ENCODE measurements around the gene ZDHHC22. TPM values are rescaled to one million over a fixed set of nuclear protein-coding genes. Genes with fewer than 3 reads are reported as not detected.

The ZDHHC22 gene
- total RNA-seq, 1 experiment from 2014 or later: 0.46 TPM

DNA sequence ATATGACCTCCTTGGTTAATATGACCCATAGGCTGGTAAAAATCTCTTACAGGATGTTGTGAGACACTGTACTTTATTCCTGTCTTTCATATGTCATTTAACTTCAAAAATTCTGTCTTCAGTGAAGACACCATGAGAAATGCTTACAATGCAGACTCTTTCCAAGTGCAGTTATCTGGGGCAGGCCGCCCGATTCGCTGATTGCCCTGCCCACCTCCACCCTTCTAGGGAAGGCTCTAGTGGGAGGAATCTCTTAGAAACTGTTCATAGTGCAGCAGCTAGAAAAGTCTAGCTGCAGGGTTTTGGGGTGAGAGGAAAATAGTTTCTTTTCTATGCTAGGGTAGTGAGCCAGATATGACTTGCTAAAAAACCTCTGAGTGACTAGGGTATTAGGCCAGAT lies 58.5 kb downstream of the ZDHHC22 start:
- ATAC-seq (no peak), DNase-seq (ENCODE audit: low read depth, low spot score) (no peak)
- Histone ChIP-seq H3K36me3 (ENCODE audit: control insufficient read depth, insufficient read depth, low read length) (no peaks in the 10 kb centered on the region), H3K9me3 (ENCODE audit: control insufficient read depth, insufficient read depth, low read depth, low read length) (no peaks in the 10 kb centered on the region), H3K4me1 (ENCODE audit: control insufficient read depth, insufficient read depth, low read length) (no peaks in the 10 kb centered on the region), H3K27ac (ENCODE audit: low read length) (no peak overlapping the region), H3K4me3 (ENCODE audit: low read depth in 2 of 2, low read length in 2 of 2) (no peak overlapping the region), H3K27me3 (ENCODE audit: control insufficient read depth, insufficient read depth, low read length) (no peaks in the 10 kb centered on the region)
- intact Hi-C loops (cut with micrococcal nuclease; ENCODE audit: unreplicated experiment): no loop called here
- TF ChIP-seq POLR2AphosphoS5 (IDR thresholded peaks at IDR 0.05; ENCODE audit: low read depth, low read length): no peak
- TF ChIP-seq TCF7L2 (IDR thresholded peaks at IDR 0.05; ENCODE audit: low read depth, low read length): no peak
- no peak for TF ChIP-seq SIN3A (IDR thresholded peaks at IDR 0.05; ENCODE audit: borderline replicate concordance, insufficient read depth, low read depth, low read length)
- TF ChIP-seq, protein P1, sequence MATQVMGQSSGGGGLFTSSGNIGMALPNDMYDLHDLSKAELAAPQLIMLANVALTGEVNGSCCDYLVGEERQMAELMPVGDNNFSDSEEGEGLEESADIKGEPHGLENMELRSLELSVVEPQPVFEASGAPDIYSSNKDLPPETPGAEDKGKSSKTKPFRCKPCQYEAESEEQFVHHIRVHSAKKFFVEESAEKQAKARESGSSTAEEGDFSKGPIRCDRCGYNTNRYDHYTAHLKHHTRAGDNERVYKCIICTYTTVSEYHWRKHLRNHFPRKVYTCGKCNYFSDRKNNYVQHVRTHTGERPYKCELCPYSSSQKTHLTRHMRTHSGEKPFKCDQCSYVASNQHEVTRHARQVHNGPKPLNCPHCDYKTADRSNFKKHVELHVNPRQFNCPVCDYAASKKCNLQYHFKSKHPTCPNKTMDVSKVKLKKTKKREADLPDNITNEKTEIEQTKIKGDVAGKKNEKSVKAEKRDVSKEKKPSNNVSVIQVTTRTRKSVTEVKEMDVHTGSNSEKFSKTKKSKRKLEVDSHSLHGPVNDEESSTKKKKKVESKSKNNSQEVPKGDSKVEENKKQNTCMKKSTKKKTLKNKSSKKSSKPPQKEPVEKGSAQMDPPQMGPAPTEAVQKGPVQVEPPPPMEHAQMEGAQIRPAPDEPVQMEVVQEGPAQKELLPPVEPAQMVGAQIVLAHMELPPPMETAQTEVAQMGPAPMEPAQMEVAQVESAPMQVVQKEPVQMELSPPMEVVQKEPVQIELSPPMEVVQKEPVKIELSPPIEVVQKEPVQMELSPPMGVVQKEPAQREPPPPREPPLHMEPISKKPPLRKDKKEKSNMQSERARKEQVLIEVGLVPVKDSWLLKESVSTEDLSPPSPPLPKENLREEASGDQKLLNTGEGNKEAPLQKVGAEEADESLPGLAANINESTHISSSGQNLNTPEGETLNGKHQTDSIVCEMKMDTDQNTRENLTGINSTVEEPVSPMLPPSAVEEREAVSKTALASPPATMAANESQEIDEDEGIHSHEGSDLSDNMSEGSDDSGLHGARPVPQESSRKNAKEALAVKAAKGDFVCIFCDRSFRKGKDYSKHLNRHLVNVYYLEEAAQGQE (IDR thresholded peaks at IDR 0.05; ENCODE audit: insufficient read depth in 1 of 2, low read depth in 2 of 2, low read length in 1 of 2): no peak
- TF ChIP-seq, protein P2, sequence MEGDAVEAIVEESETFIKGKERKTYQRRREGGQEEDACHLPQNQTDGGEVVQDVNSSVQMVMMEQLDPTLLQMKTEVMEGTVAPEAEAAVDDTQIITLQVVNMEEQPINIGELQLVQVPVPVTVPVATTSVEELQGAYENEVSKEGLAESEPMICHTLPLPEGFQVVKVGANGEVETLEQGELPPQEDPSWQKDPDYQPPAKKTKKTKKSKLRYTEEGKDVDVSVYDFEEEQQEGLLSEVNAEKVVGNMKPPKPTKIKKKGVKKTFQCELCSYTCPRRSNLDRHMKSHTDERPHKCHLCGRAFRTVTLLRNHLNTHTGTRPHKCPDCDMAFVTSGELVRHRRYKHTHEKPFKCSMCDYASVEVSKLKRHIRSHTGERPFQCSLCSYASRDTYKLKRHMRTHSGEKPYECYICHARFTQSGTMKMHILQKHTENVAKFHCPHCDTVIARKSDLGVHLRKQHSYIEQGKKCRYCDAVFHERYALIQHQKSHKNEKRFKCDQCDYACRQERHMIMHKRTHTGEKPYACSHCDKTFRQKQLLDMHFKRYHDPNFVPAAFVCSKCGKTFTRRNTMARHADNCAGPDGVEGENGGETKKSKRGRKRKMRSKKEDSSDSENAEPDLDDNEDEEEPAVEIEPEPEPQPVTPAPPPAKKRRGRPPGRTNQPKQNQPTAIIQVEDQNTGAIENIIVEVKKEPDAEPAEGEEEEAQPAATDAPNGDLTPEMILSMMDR (IDR thresholded peaks at IDR 0.05): no peak
- CTCF ChIA-PET: no interaction called here
- in situ Hi-C loops (cut with HindIII; ENCODE audit: low pct_unique_long_range_greater_than_20kb, low sequenced_read_pairs): no loop called here
- POLR2A ChIA-PET: no interaction called here
- no TSS peak for BruUV-seq (replicated peaks)

DNA sequence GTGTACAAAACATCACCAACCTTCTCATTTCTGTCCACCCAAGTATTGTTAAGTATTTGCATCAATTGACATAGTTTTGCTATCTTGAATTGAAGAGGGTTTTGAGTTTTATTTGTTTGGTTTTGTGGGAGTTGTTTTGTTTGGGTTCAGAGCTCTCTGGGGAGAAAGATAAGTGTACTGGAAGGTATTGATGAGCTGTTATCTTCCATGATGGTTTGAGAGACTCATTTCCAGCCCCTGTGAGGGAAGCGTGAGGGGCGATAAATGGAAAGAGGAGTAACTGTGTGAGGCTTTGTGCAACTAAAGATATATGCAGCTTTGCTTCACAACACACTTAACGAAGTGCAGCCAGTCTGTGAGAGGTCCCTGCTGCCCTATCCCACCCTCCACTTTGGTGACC lies 59.2 kb downstream of the ZDHHC22 start:
- H3K9me3 ChIP-seq (ENCODE audit: control insufficient read depth, insufficient read depth, low read depth, low read length): no peaks in the 10 kb centered on the region
- H3K4me1 ChIP-seq (ENCODE audit: control insufficient read depth, insufficient read depth, low read length): no peaks in the 10 kb centered on the region
- intact Hi-C loops (cut with micrococcal nuclease; ENCODE audit: unreplicated experiment) (no loop called here), in situ Hi-C loops (cut with HindIII; ENCODE audit: low pct_unique_long_range_greater_than_20kb, low sequenced_read_pairs) (no loop called here)
- ChIA-PET CTCF (no interaction called here), POLR2A (no interaction called here)
- no peak overlapping the region for H3K27ac ChIP-seq (ENCODE audit: low read length)
- H3K36me3 ChIP-seq (ENCODE audit: control insufficient read depth, insufficient read depth, low read length): no peaks in the 10 kb centered on the region
- no peak for ATAC-seq
- no peak for DNase-seq (ENCODE audit: low read depth, low spot score)
- TF ChIP-seq TCF7L2 (IDR thresholded peaks at IDR 0.05; ENCODE audit: low read depth, low read length) (no peak), POLR2AphosphoS5 (IDR thresholded peaks at IDR 0.05; ENCODE audit: low read depth, low read length) (no peak), SIN3A (IDR thresholded peaks at IDR 0.05; ENCODE audit: borderline replicate concordance, insufficient read depth, low read depth, low read length) (no peak)
- TF ChIP-seq, protein P2 (IDR thresholded peaks at IDR 0.05): no peak
- TF ChIP-seq, protein P1 (IDR thresholded peaks at IDR 0.05; ENCODE audit: insufficient read depth in 1 of 2, low read depth in 2 of 2, low read length in 1 of 2): no peak
- BruUV-seq (replicated peaks): no TSS peak
- no peaks in the 10 kb centered on the region for H3K27me3 ChIP-seq (ENCODE audit: control insufficient read depth, insufficient read depth, low read length)
- no peak overlapping the region for H3K4me3 ChIP-seq (ENCODE audit: low read depth in 2 of 2, low read length in 2 of 2)

Other genes starting within 250 kb of the ZDHHC22 start
- gene IRF2BPL, start 113.1 kb downstream of the ZDHHC22 start, total RNA-seq (2021; ENCODE audit: unreplicated experiment): 83.3 TPM
- 20.3 TPM for gene CIPC, start 43.5 kb downstream of the ZDHHC22 start, total RNA-seq (2021; ENCODE audit: unreplicated experiment)
- 2.4 TPM for gene TMEM63C, start 40.0 kb upstream of the ZDHHC22 start, total RNA-seq (2021; ENCODE audit: unreplicated experiment)
- not detected for gene NGB, start 129.4 kb upstream of the ZDHHC22 start, total RNA-seq (2021; ENCODE audit: unreplicated experiment)
- gene POMT2, start 179.1 kb upstream of the ZDHHC22 start, total RNA-seq (2021; ENCODE audit: unreplicated experiment): 43.5 TPM
- gene GSTZ1, start 179.2 kb upstream of the ZDHHC22 start, total RNA-seq (2021; ENCODE audit: unreplicated experiment): 15.1 TPM
- 8.5 TPM for gene TMED8, start 235.3 kb upstream of the ZDHHC22 start, total RNA-seq (2021; ENCODE audit: unreplicated experiment)
- 1.4 TPM for gene SAMD15, start 235.6 kb upstream of the ZDHHC22 start, total RNA-seq (2021; ENCODE audit: unreplicated experiment)